ENCODE data around the gene MPO.

MPO gene

GRCh38 chr17:58262149-58262548 is 18.6 kb downstream of the MPO start:
- DNase-seq, result no peak

GRCh38 chr17:58254803-58255202 is 25.9 kb downstream of the MPO start:
- no peak for DNase-seq

GRCh38 chr17:58253082-58253481 is 27.7 kb downstream of the MPO start:
- no peak for DNase-seq

- DNase-seq, result no peak
Measured at GRCh38 chr17:58252141-58252540, 28.6 kb downstream of the MPO start.

GRCh38 chr17:58250344-58251011 is 30.3 kb downstream of the MPO start:
- no peak for DNase-seq

- DNase-seq, result peak; percentile 53
Measured at GRCh38 chr17:58249270-58250133, 31.2 kb downstream of the MPO start.

GRCh38 chr17:58248955-58249269 is 31.8 kb downstream of the MPO start:
- no peak for DNase-seq

- peak; percentile 10 for DNase-seq
Measured at GRCh38 chr17:58247511-58248363, 33.0 kb downstream of the MPO start.

GRCh38 chr17:58246781-58247180 is 34.0 kb downstream of the MPO start:
- no peak for DNase-seq

GRCh38 chr17:58246104-58246740 is 34.5 kb downstream of the MPO start:
- DNase-seq, result no peak

GRCh38 chr17:58245428-58246103 is 35.2 kb downstream of the MPO start:
- no peak for DNase-seq

GRCh38 chr17:58244963-58245362 is 35.8 kb downstream of the MPO start:
- DNase-seq, result peak; percentile 18

- no peak for DNase-seq
Measured at GRCh38 chr17:58242171-58242784, 38.5 kb downstream of the MPO start.

- no peak for DNase-seq
Measured at GRCh38 chr17:58239987-58240386, 40.7 kb downstream of the MPO start.

GRCh38 chr17:58238147-58238634 is 42.5 kb downstream of the MPO start, which contains the start of gene LPO:
Gene LPO (plus strand): TSS chr17:58238584. CDS start chr17:58242980, 4,396 bp downstream.
- no peak for DNase-seq

GRCh38 chr17:58236394-58236793 is 44.3 kb downstream of the MPO start:
- DNase-seq, result peak; percentile 20

- DNase-seq, result no peak
Measured at GRCh38 chr17:58235821-58236220, 44.9 kb downstream of the MPO start.

GRCh38 chr17:58234512-58234911 is 46.2 kb downstream of the MPO start:
- DNase-seq, result no peak

- DNase-seq, result no peak
Measured at GRCh38 chr17:58233543-58233942, 47.2 kb downstream of the MPO start.

GRCh38 chr17:58232707-58233156 is 48.0 kb downstream of the MPO start:
- DNase-seq, result peak; percentile 56

GRCh38 chr17:58231641-58232040 is 49.1 kb downstream of the MPO start:
- DNase-seq, result no peak

- no peak for DNase-seq
Measured at GRCh38 chr17:58229881-58230280, 50.9 kb downstream of the MPO start.

All from OCI-M1 (cell line).